Coronary artery (tissue), 2 donors: ENCODE results near the gene MCHR2.

Source experiments
- DNase-seq: peaks from one replicate; pipeline ENCODE4 v3.0.0-alpha.2; 2017; ENCODE audit warnings: low spot score
- H3K27ac ChIP-seq, 2 donors: fragments of 200-600 bp; sonication (generic); one replicate each; pipeline ENCODE4 v1.5.1; 2016 to 2019
- H3K4me3 ChIP-seq: fragments of 200-600 bp; sonication (generic); 2 replicates; pipeline ENCODE4 v1.5.1; 2016; ENCODE audit warnings: mild to moderate bottlenecking, moderate library complexity
- CTCF ChIP-seq: fragments of 200-600 bp; sonication (generic); IDR thresholded peaks from one replicate; pipeline ENCODE4 v1.5.1; 2019; ENCODE audit warnings: antibody characterized with exemption

The MCHR2 gene

DNA sequence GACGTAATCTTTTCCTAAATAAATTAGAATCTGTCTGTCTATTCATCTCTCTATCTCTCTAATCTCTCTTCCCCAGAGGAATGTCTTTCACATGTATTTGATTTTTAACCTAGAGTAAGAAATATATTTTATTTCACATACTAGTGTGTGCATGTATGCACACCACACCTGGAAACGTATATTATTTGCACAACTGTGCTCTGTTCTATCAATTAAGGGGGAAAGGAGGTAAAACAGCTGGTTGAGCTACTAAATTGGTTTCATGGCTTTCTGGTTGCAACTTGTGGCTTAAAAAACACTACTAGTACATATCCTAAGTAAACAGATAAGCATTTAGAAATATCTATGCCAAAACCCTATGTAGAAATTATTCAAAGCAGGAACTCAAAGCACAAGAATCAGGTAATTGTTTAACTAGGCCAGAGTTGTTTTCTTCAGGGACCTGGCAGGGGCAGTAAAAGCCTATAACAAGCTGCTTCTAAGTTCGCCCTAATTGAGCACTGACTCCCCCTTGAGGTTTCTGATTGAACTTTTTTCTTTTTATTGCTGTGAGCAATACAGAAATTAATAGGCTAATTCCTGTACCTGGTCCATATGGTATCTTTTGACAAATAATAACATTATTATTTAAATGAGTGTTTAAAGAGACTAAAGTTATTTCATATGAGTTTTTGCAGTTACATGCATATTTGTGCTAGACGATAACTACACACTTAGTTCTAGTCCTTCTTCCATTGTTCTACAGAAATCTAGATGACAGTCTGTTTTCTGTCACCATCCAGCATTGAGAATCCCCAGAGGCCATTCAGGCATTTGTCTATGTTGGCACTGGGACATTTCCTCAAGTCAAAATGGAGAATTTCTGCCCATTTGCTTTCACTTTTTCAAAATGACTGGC is 88.6 kb downstream of the MCHR2 start:
- no peak for DNase-seq
- TF ChIP-seq CTCF: peak; percentile 29
- Histone ChIP-seq H3K27ac (no peak overlapping the region), H3K4me3 (no peak overlapping the region)

DNA sequence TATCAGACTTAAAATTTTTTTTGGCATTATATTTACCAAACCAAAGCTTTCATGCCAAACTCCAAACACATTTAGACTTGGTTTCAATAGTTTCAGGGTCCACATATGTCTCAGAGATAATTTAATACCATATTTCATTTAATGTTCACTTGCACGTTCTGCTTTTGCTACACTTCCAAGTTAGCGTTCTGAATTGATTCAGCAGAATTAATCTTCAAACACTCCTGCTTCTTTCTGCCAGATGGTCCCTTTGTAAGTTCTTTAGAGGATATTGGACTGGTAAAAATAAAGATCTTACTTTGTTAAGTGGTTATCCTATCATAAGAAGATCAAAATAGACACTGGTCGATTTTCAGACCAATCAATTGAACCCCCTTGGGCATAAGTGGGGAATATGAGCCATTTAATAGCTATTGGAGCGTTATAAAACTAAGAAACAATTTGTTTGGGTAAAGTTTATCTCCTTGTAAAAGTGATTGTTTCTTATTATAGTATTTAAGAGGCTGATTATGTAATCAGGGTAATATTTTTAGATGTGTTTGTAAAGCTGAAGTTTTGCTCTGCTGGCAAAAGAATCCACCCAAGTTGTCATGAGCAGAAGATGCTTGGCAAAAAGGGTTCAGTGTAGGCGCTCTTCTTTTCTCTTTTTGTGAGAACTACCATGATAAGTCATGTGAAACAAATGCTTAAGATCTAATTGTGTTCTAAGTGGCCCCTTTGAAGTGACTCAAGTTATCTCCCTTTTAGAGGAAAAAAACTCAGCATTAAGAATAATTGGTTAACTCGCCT is 92.2 kb downstream of the MCHR2 start:
- no peak for DNase-seq
- H3K27ac ChIP-seq: no peak overlapping the region
- no peak for TF ChIP-seq CTCF
- no peak overlapping the region for H3K4me3 ChIP-seq

DNA sequence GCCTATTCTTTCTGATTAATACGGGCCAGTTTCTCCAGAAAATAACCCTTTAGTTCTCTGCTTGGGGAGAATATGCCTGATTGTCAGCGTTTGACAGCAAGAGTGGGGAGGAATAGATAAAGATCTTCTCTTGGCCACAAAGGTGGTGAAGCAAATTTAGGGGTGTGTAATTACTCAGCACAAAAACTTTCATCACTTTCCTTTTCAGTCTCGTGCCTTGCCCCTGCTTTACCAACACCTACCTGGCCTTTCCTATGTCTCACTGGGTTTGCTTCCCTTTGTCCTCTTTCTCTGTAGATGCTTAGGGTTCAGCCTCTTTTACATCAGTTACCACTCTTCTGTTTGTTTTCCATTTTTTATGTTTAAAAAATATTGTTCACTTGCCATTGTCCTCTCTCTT is 99.2 kb downstream of the MCHR2 start:
- no peak for TF ChIP-seq CTCF
- H3K27ac ChIP-seq: no peak overlapping the region
- H3K4me3 ChIP-seq: no peak overlapping the region
- no peak for DNase-seq

- DNase-seq: no peak
- no peak for TF ChIP-seq CTCF
- Histone ChIP-seq H3K4me3 (no peak overlapping the region), H3K27ac (no peak overlapping the region)
Measured at GRCh38 chr6:99887066-99887465, 107.0 kb downstream of the MCHR2 start.

GRCh38 chr6:99885051-99885450 is 109.0 kb downstream of the MCHR2 start:
- Histone ChIP-seq H3K27ac (no peak overlapping the region), H3K4me3 (no peak overlapping the region)
- TF ChIP-seq CTCF: no peak
- no peak for DNase-seq

GRCh38 chr6:99882128-99882702 is 111.8 kb downstream of the MCHR2 start:
- Histone ChIP-seq H3K27ac (no peak overlapping the region), H3K4me3 (no peak overlapping the region)
- no peak for TF ChIP-seq CTCF
- DNase-seq: no peak
